Stomach (tissue), 9 donors: ENCODE measurements around the gene PNMA5. TPM values are rescaled to one million over a fixed set of nuclear protein-coding genes. Genes with fewer than 3 reads are reported as not detected.

Experiments used
- DNase-seq, 2 donors: peaks; one replicate each; pipeline versions ENCODE4 v3.0.0 to v3.0.0-alpha.2; 2013 to 2019
- H3K27ac ChIP-seq, 5 donors: fragments of 200-600 bp in 4 of 5; sonication (generic) in 4 of 5; one replicate each; pipeline ENCODE4 v1.5.1; 2013 to 2019; ENCODE audit warnings: mild to moderate bottlenecking in 1 of 5, moderate library complexity in 1 of 5
- H3K27me3 ChIP-seq, 3 donors: fragments of 200-600 bp; sonication (generic); one replicate each; pipeline ENCODE4 v1.5.1; 2017 to 2019; ENCODE audit warnings: mixed run types in 1 of 3
- H3K36me3 ChIP-seq, 4 donors: fragments of 200-600 bp; sonication (generic); 1 replicate in 3 of 4; 2 replicates in 1 of 4; pipeline ENCODE4 v1.5.1; 2016 to 2019
- H3K4me1 ChIP-seq, 4 donors: fragments of 200-600 bp; sonication (generic); one replicate each; pipeline ENCODE4 v1.5.1; 2016 to 2019
- H3K4me3 ChIP-seq, 4 donors: fragments of 200-600 bp; sonication (generic) in 3 of 4; one replicate each; pipeline ENCODE4 v1.5.1; 2016 to 2019; ENCODE audit warnings: mild to moderate bottlenecking in 1 of 4
- H3K9me3 ChIP-seq, 4 donors: fragments of 200-600 bp; sonication (generic); one replicate each; pipeline ENCODE4 v1.5.1; 2016 to 2019
- CTCF ChIP-seq, 7 experiments: fragments of 450-650 bp in 4 of 7; fragments of 200-600 bp in 3 of 7; sonication (generic) in 3 of 7; IDR thresholded peaks; one replicate each; pipeline ENCODE4 v1.5.1; 2016 to 2019; ENCODE audit warnings: antibody characterized with exemption in 7 of 7, control low read depth in 2 of 7, mild to moderate bottlenecking in 1 of 7
- EP300 ChIP-seq: sonication (generic); formaldehyde crosslinking; IDR thresholded peaks from one replicate; pipeline ENCODE4 v1.6.1; 2017; ENCODE audit warnings: antibody characterized with exemption
- POLR2A ChIP-seq, 4 donors: fragments of 450-650 bp; IDR thresholded peaks; one replicate each; pipeline ENCODE4 v1.6.1; 2016; ENCODE audit warnings: antibody characterized with exemption in 4 of 4, control low read depth in 2 of 4, mild to moderate bottlenecking in 1 of 4, moderate library complexity in 1 of 4
- POLR2AphosphoS5 ChIP-seq, 3 donors: sonication (generic); formaldehyde crosslinking; IDR thresholded peaks; one replicate each; pipeline ENCODE4 v1.6.1; 2016; ENCODE audit warnings: antibody characterized with exemption in 3 of 3
- WGBS, 5 donors: extraction: QIAGEN DNeasy Blood & Tissue Kit in 3 of 5; methylation state at CpG; one replicate each; pipeline versions ENCODE4 v1.1.5 to v1.1.7; 2013 to 2018; 5-methylcytosine and 5-hydroxymethylcytosine counted together
- intact Hi-C: fragments of 100-400 bp; cut with DNase I; formaldehyde crosslinking; loops from one replicate; pipeline ENCODE4 v1.15.1; 2023; ENCODE audit warnings: low total_unique reads
- polyA plus RNA-seq, 3 donors: library from polyadenylated mRNA; stranded (reverse); fragments of 200-250 nt; gene quantifications; one replicate each; pipeline ENCODE4 v1.2.3, GENCODE V29; 2013
- total RNA-seq, 5 donors: library from RNA; depleted of rRNA; stranded (reverse); fragments of >200 nt; gene quantifications; one replicate each; pipeline versions ENCODE4 v1.1.0 to v1.2.3, GENCODE V29; 2014 to 2016
- donor health status: healthy with polysubstance abuse.
- donor health status: Bipolar disorder and iron deficiency.
- donor health status: healthy.

The PNMA5 gene
- total and polyA plus RNA-seq, 8 donors: 0.05 TPM; not detected in 7

GRCh38 chrX:152950786-152951185, 43.1 kb downstream of the PNMA5 start:
- Histone ChIP-seq H3K27ac (no peak overlapping the region), H3K36me3 (peaks cover 0 to 15% (median 7%) of the 10 kb centered on the region in 4 donors), H3K27me3 (no peaks in the 10 kb centered on the region), H3K4me1 (no peaks in the 10 kb centered on the region), H3K9me3 (no peaks in the 10 kb centered on the region), H3K4me3 (no peak overlapping the region)
- intact Hi-C loops: no loop called here
- DNase-seq: no peak
- no peak for TF ChIP-seq EP300
- no peak for TF ChIP-seq POLR2A (IDR thresholded peaks at IDR 0.05)
- TF ChIP-seq CTCF (IDR thresholded peaks at IDR 0.05): no peak
- TF ChIP-seq POLR2AphosphoS5 (IDR thresholded peaks at IDR 0.05): no peak
- WGBS, 5 donors: 89 to 97% (median 97%) methylated on average over 6 of the region's 6 CpGs

GRCh38 chrX:152949114-152949513, 44.8 kb downstream of the PNMA5 start:
- H3K4me1 ChIP-seq: no peaks in the 10 kb centered on the region
- DNase-seq: no peak
- no peak overlapping the region for H3K27ac ChIP-seq
- WGBS, 5 donors: 60 to 79% (median 63%) methylated on average over 2 to 4 of the region's 4 CpGs
- TF ChIP-seq EP300: no peak
- no peak for TF ChIP-seq CTCF (IDR thresholded peaks at IDR 0.05)
- H3K27me3 ChIP-seq: no peaks in the 10 kb centered on the region
- intact Hi-C loops: no loop called here
- H3K36me3 ChIP-seq: peaks cover 0 to 16% (median 7%) of the 10 kb centered on the region in 4 donors
- no peaks in the 10 kb centered on the region for H3K9me3 ChIP-seq
- no peak overlapping the region for H3K4me3 ChIP-seq

GRCh38 chrX:152946681-152947080, 47.2 kb downstream of the PNMA5 start:
- 85 to 97% (median 92%) methylated on average over 5 to 6 of the region's 6 CpGs for WGBS, 5 donors
- intact Hi-C loops: no loop called here
- TF ChIP-seq CTCF (IDR thresholded peaks at IDR 0.05) (no peak), POLR2A (IDR thresholded peaks at IDR 0.05) (no peak), EP300 (no peak), POLR2AphosphoS5 (IDR thresholded peaks at IDR 0.05) (no peak)

GRCh38 chrX:152945021-152945979, 48.6 kb downstream of the PNMA5 start:
- Histone ChIP-seq H3K9me3 (no peaks in the 10 kb centered on the region), H3K27me3 (no peaks in the 10 kb centered on the region), H3K4me1 (peaks cover 0 to 12% (median 0%) of the 10 kb centered on the region in 4 donors), H3K27ac (no peak overlapping the region), H3K4me3 (no peak overlapping the region), H3K36me3 (peaks cover 0 to 16% (median 7%) of the 10 kb centered on the region in 4 donors)
- intact Hi-C loops: no loop called here
- no peak for DNase-seq
- no peak for TF ChIP-seq EP300
- TF ChIP-seq CTCF (IDR thresholded peaks at IDR 0.05): no peak
- TF ChIP-seq POLR2AphosphoS5 (IDR thresholded peaks at IDR 0.05): no peak
- no peak for TF ChIP-seq POLR2A (IDR thresholded peaks at IDR 0.05)
- 77 to 96% (median 93%) methylated on average over 8 to 11 of the region's 11 CpGs for WGBS, 5 donors

More at GRCh38 chrX:152946681-152947080, 47.2 kb downstream of the PNMA5 start:
- no peak for DNase-seq
- H3K4me1 ChIP-seq: peaks cover 0 to 6% (median 0%) of the 10 kb centered on the region in 4 donors
- H3K27ac ChIP-seq: no peak overlapping the region
- no peak overlapping the region for H3K4me3 ChIP-seq
- no peaks in the 10 kb centered on the region for H3K9me3 ChIP-seq
- peaks cover 0 to 16% (median 7%) of the 10 kb centered on the region in 4 donors for H3K36me3 ChIP-seq
- H3K27me3 ChIP-seq: no peaks in the 10 kb centered on the region
